ENCODE results near the gene PPIG. TPM values are rescaled to one million over a fixed set of nuclear protein-coding genes. Genes with fewer than 3 reads are reported as not detected.
"Not testable (repeated sequence)": the region's sequence is repeated elsewhere in the genome, so short reads cannot be mapped to it uniquely, and the experiment has no call there.

Gene PPIG
- total RNA-seq, 3 donors from 2014 or later = 45.8 to 66.9 (median 49.2) TPM

DNA sequence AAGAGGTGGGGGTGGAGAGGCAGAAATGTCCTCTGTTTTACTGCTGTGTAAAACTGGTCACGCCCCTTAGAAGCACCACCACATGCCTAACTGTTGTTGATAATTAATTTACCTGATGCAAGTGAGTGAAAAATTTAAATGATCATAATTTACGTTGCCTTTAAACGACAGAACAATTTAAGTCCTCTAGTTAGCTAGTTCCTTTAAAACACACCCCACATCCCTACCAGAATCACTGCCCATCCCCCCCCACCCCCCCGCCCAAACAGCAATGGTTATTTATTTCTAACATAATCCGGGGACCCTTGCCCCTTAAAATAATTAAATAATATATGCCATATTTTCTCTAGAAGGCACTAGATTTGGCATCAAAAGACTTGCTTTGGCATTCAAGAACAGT, 633 bp upstream of the PPIG start:
- peaks cover 17% of the 10 kb centered on the region for H3K4me1 ChIP-seq (ENCODE audit: low read depth)
- TF ChIP-seq CTCF (IDR thresholded peaks at IDR 0.05) = no peak
- intact Hi-C loops (cut with DNase I, micrococcal nuclease) = no loop called here
- DNase-seq = no peak
- H3K9me3 ChIP-seq = no peaks in the 10 kb centered on the region
- ATAC-seq = no peak
- H3K4me3 ChIP-seq = no peak overlapping the region
- H3K36me3 ChIP-seq (ENCODE audit: low read depth) = no peaks in the 10 kb centered on the region

GRCh38 chr2:169585673-169586072, 1.5 kb downstream of the PPIG start:
- ATAC-seq = no peak

DNA sequence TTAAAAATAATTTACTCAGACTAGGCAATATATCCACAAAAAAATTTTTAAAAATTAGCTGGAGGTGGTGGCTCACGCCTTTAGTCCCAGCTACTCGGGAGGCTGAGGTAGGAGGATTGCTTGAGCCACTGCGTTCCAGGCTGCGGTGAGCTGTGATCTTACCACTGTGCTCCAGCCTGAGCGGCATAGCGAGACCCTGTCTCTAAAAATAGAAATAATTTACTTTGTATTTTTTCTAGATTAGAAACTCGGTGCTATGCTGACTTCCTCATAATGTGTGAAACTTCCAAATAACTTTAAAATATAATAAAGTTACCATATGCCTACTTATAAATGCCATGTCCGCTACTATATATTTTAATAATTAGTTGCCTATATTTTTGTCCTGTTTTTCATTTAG, 6.7 kb downstream of the PPIG start:
- no peak for DNase-seq
- no peak for ATAC-seq
- Histone ChIP-seq H3K9me3 (no peaks in the 10 kb centered on the region), H3K4me1 (ENCODE audit: low read depth) (peaks cover 13% of the 10 kb centered on the region), H3K36me3 (ENCODE audit: low read depth) (no peaks in the 10 kb centered on the region), H3K4me3 (no peak overlapping the region)
- intact Hi-C loops (cut with DNase I, micrococcal nuclease) = no loop called here
- no peak for TF ChIP-seq CTCF (IDR thresholded peaks at IDR 0.05)

More at GRCh38 chr2:169585673-169586072, 1.5 kb downstream of the PPIG start:
- Histone ChIP-seq H3K36me3 (ENCODE audit: low read depth) (no peaks in the 10 kb centered on the region), H3K9me3 (no peaks in the 10 kb centered on the region), H3K4me3 (peak overlapping the region; percentile 62), H3K4me1 (ENCODE audit: low read depth) (peaks cover 17% of the 10 kb centered on the region)
- TF ChIP-seq CTCF (IDR thresholded peaks at IDR 0.05) = no peak
- intact Hi-C loops (cut with DNase I, micrococcal nuclease) = no loop called here
- no peak for DNase-seq

- H3K9me3 ChIP-seq; DNase-seq; H3K4me3 ChIP-seq; H3K4me1 ChIP-seq (ENCODE audit: low read depth); intact Hi-C loops (cut with DNase I, micrococcal nuclease); H3K36me3 ChIP-seq (ENCODE audit: low read depth); ATAC-seq: not testable (repeated sequence)
Observed at GRCh38 chr2:169596546-169596945, 12.4 kb downstream of the PPIG start.

DNA sequence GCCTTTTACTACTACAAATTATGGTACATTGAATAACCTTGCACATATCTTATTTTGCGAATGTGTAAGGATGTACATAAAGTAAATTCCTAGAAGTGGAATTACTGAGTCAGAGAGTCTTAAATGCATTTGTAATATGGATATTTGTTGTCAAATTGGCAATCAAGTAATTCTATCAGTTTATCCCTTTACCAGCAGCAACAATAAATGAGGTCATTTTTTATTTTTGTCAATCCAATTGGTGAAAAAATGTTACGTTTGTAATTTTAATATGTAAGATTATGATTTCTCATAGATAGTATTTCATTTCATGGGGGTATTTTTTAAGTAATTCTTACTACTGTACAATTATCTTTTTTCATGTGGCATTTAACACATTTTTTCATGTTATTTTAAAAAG, 14.8 kb downstream of the PPIG start:
- intact Hi-C loops (cut with DNase I, micrococcal nuclease) = no loop called here
- no peaks in the 10 kb centered on the region for H3K9me3 ChIP-seq
- no peaks in the 10 kb centered on the region for H3K36me3 ChIP-seq (ENCODE audit: low read depth)
- ATAC-seq (no peak), DNase-seq (no peak)
- TF ChIP-seq CTCF (IDR thresholded peaks at IDR 0.05) = no peak
- H3K4me3 ChIP-seq = no peak overlapping the region
- H3K4me1 ChIP-seq (ENCODE audit: low read depth) = no peaks in the 10 kb centered on the region

DNA sequence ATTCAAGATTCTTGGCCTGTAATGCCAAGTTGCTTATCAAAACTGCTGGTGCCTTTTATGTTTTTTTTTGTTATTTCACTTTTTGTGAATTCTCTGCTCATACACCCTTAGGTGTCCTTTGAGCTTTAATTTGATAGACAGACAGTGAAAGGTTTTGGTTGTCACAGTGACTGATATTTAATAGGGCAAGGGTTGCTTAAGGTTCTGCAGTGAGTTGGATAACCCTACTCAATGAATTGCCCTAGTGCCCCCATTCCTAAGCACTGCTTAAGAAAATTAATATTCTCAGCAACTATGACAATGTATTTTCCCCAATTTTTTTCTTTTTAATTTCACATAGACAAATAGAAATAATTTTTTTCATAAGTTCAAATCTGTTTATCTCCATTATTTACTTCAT, 15.4 kb downstream of the PPIG start:
- intact Hi-C loops (cut with DNase I, micrococcal nuclease) = no loop called here
- H3K9me3 ChIP-seq = no peaks in the 10 kb centered on the region
- TF ChIP-seq CTCF (IDR thresholded peaks at IDR 0.05) = no peak
- DNase-seq (no peak), ATAC-seq (no peak)
- no peaks in the 10 kb centered on the region for H3K4me1 ChIP-seq (ENCODE audit: low read depth)
- no peaks in the 10 kb centered on the region for H3K36me3 ChIP-seq (ENCODE audit: low read depth)
- no peak overlapping the region for H3K4me3 ChIP-seq
